HG02852 (cell line): ENCODE data around the gene RAB26.
"Not testable (repeated sequence)": the region's sequence is repeated elsewhere in the genome, so short reads cannot be mapped to it uniquely, and the experiment has no call there.

Experiments
- ATAC-seq: cut with Tn5 transposase; IDR thresholded peaks from one replicate; pipeline ENCODE4 v1.9.1; 2021; ENCODE audit warnings: mild to moderate bottlenecking, moderate library complexity; ENCODE audit not compliant: unreplicated experiment

RAB26 gene

GRCh38 chr16:2147981-2148671 is at the start of gene RAB26:
RAB26 (plus strand) TSS chr16:2148625; CDS start chr16:2148784, 159 bp downstream.
- ATAC-seq, result no peak

- not testable (repeated sequence) for ATAC-seq
Observed at GRCh38 chr16:2101581-2101980, 46.8 kb upstream of the RAB26 start.

- no peak for ATAC-seq
Observed at GRCh38 chr16:2102471-2102870, 46.0 kb upstream of the RAB26 start.

- ATAC-seq, result not testable (repeated sequence)
Observed at GRCh38 chr16:2104464-2104863, 44.0 kb upstream of the RAB26 start.

- not testable (repeated sequence) for ATAC-seq
Observed at GRCh38 chr16:2105291-2105690, 43.1 kb upstream of the RAB26 start.

GRCh38 chr16:2105769-2106168 is 42.7 kb upstream of the RAB26 start:
- ATAC-seq, result not testable (repeated sequence)

- ATAC-seq, result not testable (repeated sequence)
Observed at GRCh38 chr16:2106211-2106610, 42.2 kb upstream of the RAB26 start.

- not testable (repeated sequence) for ATAC-seq
Observed at GRCh38 chr16:2107121-2107790, 41.2 kb upstream of the RAB26 start.

GRCh38 chr16:2107791-2108125 is 40.7 kb upstream of the RAB26 start:
- ATAC-seq, result not testable (repeated sequence)

GRCh38 chr16:2108446-2109270 is 39.8 kb upstream of the RAB26 start:
- not testable (repeated sequence) for ATAC-seq

- ATAC-seq, result not testable (repeated sequence)
Observed at GRCh38 chr16:2109271-2109580, 39.2 kb upstream of the RAB26 start.

- not testable (repeated sequence) for ATAC-seq
Observed at GRCh38 chr16:2109872-2110271, 38.6 kb upstream of the RAB26 start.

- not testable (repeated sequence) for ATAC-seq
Observed at GRCh38 chr16:2110332-2111008, 38.0 kb upstream of the RAB26 start.

GRCh38 chr16:2111009-2111353 is 37.4 kb upstream of the RAB26 start:
- ATAC-seq, result not testable (repeated sequence)

- not testable (repeated sequence) for ATAC-seq
Observed at GRCh38 chr16:2111412-2112335, 36.8 kb upstream of the RAB26 start.

GRCh38 chr16:2112539-2113106 is 35.8 kb upstream of the RAB26 start:
- ATAC-seq, result not testable (repeated sequence)

- not testable (repeated sequence) for ATAC-seq
Observed at GRCh38 chr16:2114225-2114624, 34.2 kb upstream of the RAB26 start.

- not testable (repeated sequence) for ATAC-seq
Observed at GRCh38 chr16:2114885-2115590, 33.4 kb upstream of the RAB26 start.

- no peak for ATAC-seq
Observed at GRCh38 chr16:2115591-2115973, 32.8 kb upstream of the RAB26 start.
